Measurements from ENCODE around the gene PPP1R14B.

Gene PPP1R14B

GRCh38 chr11:64285885-64286800, 39.4 kb upstream of the PPP1R14B start:
- H3K4me3 Mint-ChIP-seq = peak overlapping the region; percentile 77
- H3K9me3 Mint-ChIP-seq = no peaks in the 10 kb centered on the region
- H3K27ac Mint-ChIP-seq = peak overlapping the region; percentile 34
- peaks cover 8% of the 10 kb centered on the region for H3K27me3 Mint-ChIP-seq
- H3K4me1 Mint-ChIP-seq (ENCODE audit: low read depth) = peaks cover 25% of the 10 kb centered on the region
- no peaks in the 10 kb centered on the region for H3K36me3 Mint-ChIP-seq (ENCODE audit: low read depth)

GRCh38 chr11:64284962-64285884, 38.5 kb upstream of the PPP1R14B start, which contains the start of gene GPR137:
Gene GPR137 (plus strand): TSS chr11:64285848. CDS start chr11:64286525, 677 bp downstream.
- H3K9me3 Mint-ChIP-seq = no peaks in the 10 kb centered on the region
- peak within 1 kb of the TSS; percentile 85 for H3K4me3 Mint-ChIP-seq
- H3K27me3 Mint-ChIP-seq = no peaks in the 10 kb centered on the region
- H3K36me3 Mint-ChIP-seq (ENCODE audit: low read depth) = no peaks in the 10 kb centered on the region
- peaks cover 20% of the 10 kb centered on the region for H3K4me1 Mint-ChIP-seq (ENCODE audit: low read depth)
- H3K27ac Mint-ChIP-seq = peak within 1 kb of the TSS; percentile 89

- peaks cover 20% of the 10 kb centered on the region for H3K4me1 Mint-ChIP-seq (ENCODE audit: low read depth)
- peak within 1 kb of the TSS; percentile 89 for H3K27ac Mint-ChIP-seq
- peak within 1 kb of the TSS; percentile 85 for H3K4me3 Mint-ChIP-seq
- no peaks in the 10 kb centered on the region for H3K36me3 Mint-ChIP-seq (ENCODE audit: low read depth)
- H3K9me3 Mint-ChIP-seq = no peaks in the 10 kb centered on the region
- H3K27me3 Mint-ChIP-seq = no peaks in the 10 kb centered on the region
Measured at GRCh38 chr11:64284048-64284961, 37.6 kb upstream of the PPP1R14B start, which contains the start of gene BAD. Gene BAD (minus strand): TSS chr11:64284665. CDS start chr11:64284368, 297 bp downstream.

GRCh38 chr11:64283092-64283491, 36.3 kb upstream of the PPP1R14B start:
- peak overlapping the region; percentile 48 for H3K4me3 Mint-ChIP-seq
- peaks cover 5% of the 10 kb centered on the region for H3K36me3 Mint-ChIP-seq (ENCODE audit: low read depth)
- no peak overlapping the region for H3K27ac Mint-ChIP-seq
- peaks cover 20% of the 10 kb centered on the region for H3K4me1 Mint-ChIP-seq (ENCODE audit: low read depth)
- H3K9me3 Mint-ChIP-seq = no peaks in the 10 kb centered on the region
- no peaks in the 10 kb centered on the region for H3K27me3 Mint-ChIP-seq

GRCh38 chr11:64281957-64282770, 35.4 kb upstream of the PPP1R14B start:
- Mint-ChIP-seq H3K27ac (no peak overlapping the region), H3K4me1 (ENCODE audit: low read depth) (peaks cover 20% of the 10 kb centered on the region), H3K36me3 (ENCODE audit: low read depth) (peaks cover 5% of the 10 kb centered on the region), H3K27me3 (no peaks in the 10 kb centered on the region), H3K9me3 (no peaks in the 10 kb centered on the region), H3K4me3 (no peak overlapping the region)

GRCh38 chr11:64278576-64279190, 31.9 kb upstream of the PPP1R14B start:
- Mint-ChIP-seq H3K27me3 (no peaks in the 10 kb centered on the region), H3K4me1 (ENCODE audit: low read depth) (peaks cover 7% of the 10 kb centered on the region), H3K36me3 (ENCODE audit: low read depth) (peaks cover 5% of the 10 kb centered on the region), H3K9me3 (no peaks in the 10 kb centered on the region), H3K4me3 (no peak overlapping the region), H3K27ac (no peak overlapping the region)

GRCh38 chr11:64276653-64277431, 30.1 kb upstream of the PPP1R14B start:
- H3K27me3 Mint-ChIP-seq = no peaks in the 10 kb centered on the region
- H3K9me3 Mint-ChIP-seq = no peaks in the 10 kb centered on the region
- H3K27ac Mint-ChIP-seq = no peak overlapping the region
- peaks cover 5% of the 10 kb centered on the region for H3K36me3 Mint-ChIP-seq (ENCODE audit: low read depth)
- H3K4me3 Mint-ChIP-seq = no peak overlapping the region
- H3K4me1 Mint-ChIP-seq (ENCODE audit: low read depth) = peaks cover 8% of the 10 kb centered on the region

GRCh38 chr11:64275841-64276240, 29.1 kb upstream of the PPP1R14B start:
- H3K36me3 Mint-ChIP-seq (ENCODE audit: low read depth) = peaks cover 5% of the 10 kb centered on the region
- H3K27me3 Mint-ChIP-seq = no peaks in the 10 kb centered on the region
- H3K9me3 Mint-ChIP-seq = no peaks in the 10 kb centered on the region
- no peak overlapping the region for H3K27ac Mint-ChIP-seq
- H3K4me1 Mint-ChIP-seq (ENCODE audit: low read depth) = peaks cover 11% of the 10 kb centered on the region
- H3K4me3 Mint-ChIP-seq = no peak overlapping the region

- no peaks in the 10 kb centered on the region for H3K9me3 Mint-ChIP-seq
- H3K4me3 Mint-ChIP-seq = no peak overlapping the region
- peaks cover 11% of the 10 kb centered on the region for H3K4me1 Mint-ChIP-seq (ENCODE audit: low read depth)
- no peak overlapping the region for H3K27ac Mint-ChIP-seq
- H3K36me3 Mint-ChIP-seq (ENCODE audit: low read depth) = peaks cover 7% of the 10 kb centered on the region
- H3K27me3 Mint-ChIP-seq = no peaks in the 10 kb centered on the region
Measured at GRCh38 chr11:64275031-64275800, 28.5 kb upstream of the PPP1R14B start.

GRCh38 chr11:64269540-64270220, 22.9 kb upstream of the PPP1R14B start:
- Mint-ChIP-seq H3K4me3 (peak overlapping the region; percentile 95), H3K4me1 (ENCODE audit: low read depth) (peaks cover 28% of the 10 kb centered on the region), H3K9me3 (no peaks in the 10 kb centered on the region), H3K27me3 (no peaks in the 10 kb centered on the region), H3K36me3 (ENCODE audit: low read depth) (peaks cover 9% of the 10 kb centered on the region), H3K27ac (peak overlapping the region; percentile 96)

- Mint-ChIP-seq H3K27ac (peak overlapping the region; percentile 88), H3K36me3 (ENCODE audit: low read depth) (peaks cover 9% of the 10 kb centered on the region), H3K9me3 (no peaks in the 10 kb centered on the region), H3K4me1 (ENCODE audit: low read depth) (peaks cover 28% of the 10 kb centered on the region), H3K4me3 (peak overlapping the region; percentile 95), H3K27me3 (no peaks in the 10 kb centered on the region)
Measured at GRCh38 chr11:64268893-64269539, 22.3 kb upstream of the PPP1R14B start.

Measured in stimulated activated naive CD8-positive, alpha-beta T cell treated with anti-CD3 and anti-CD28 coated beads, Interleukin-15, Interleukin-2, amounts not matched to agents 100 ng/mL and 50 ng/mL, for 24 hours (primary cell).